Vagina (tissue), 2 donors: ENCODE data around the gene ADRM1. TPM values are rescaled to one million over a fixed set of nuclear protein-coding genes. Genes with fewer than 3 reads are reported as not detected.

Experiments used
- DNase-seq, 2 donors: peaks; one replicate each; pipeline ENCODE4 v3.0.0-alpha.2; 2017; ENCODE audit errors: extremely low spot score in 2 of 2
- H3K27ac ChIP-seq: fragments of 200-600 bp; sonication (generic); one replicate; pipeline ENCODE4 v1.5.1; 2019
- H3K27me3 ChIP-seq: fragments of 200-600 bp; sonication (generic); one replicate; pipeline ENCODE4 v1.5.1; 2019
- H3K36me3 ChIP-seq, 2 donors: fragments of 200-600 bp; sonication (generic); one replicate each; pipeline ENCODE4 v1.5.1; 2017 to 2019
- H3K4me1 ChIP-seq: fragments of 200-600 bp; sonication (generic); one replicate; pipeline ENCODE4 v1.5.1; 2019
- H3K4me3 ChIP-seq, 2 donors: fragments of 200-600 bp; sonication (generic); 1 replicate in 1 of 2; 2 replicates in 1 of 2; pipeline ENCODE4 v1.5.1; 2016 to 2019
- H3K9me3 ChIP-seq: fragments of 200-600 bp; sonication (generic); one replicate; pipeline ENCODE4 v1.5.1; 2019
- CTCF ChIP-seq, 3 experiments: fragments of 450-650 bp in 2 of 3; fragments of 200-600 bp in 1 of 3; sonication (generic) in 1 of 3; IDR thresholded peaks; one replicate each; pipeline ENCODE4 v1.5.1; 2017 to 2019; ENCODE audit warnings: antibody characterized with exemption in 3 of 3, mild to moderate bottlenecking in 2 of 3, moderate library complexity in 2 of 3
- POLR2A ChIP-seq, 2 donors: fragments of 450-650 bp; IDR thresholded peaks; one replicate each; pipeline ENCODE4 v1.6.1; 2017; ENCODE audit warnings: antibody characterized with exemption in 2 of 2, mild to moderate bottlenecking in 2 of 2, moderate library complexity in 2 of 2
- POLR2AphosphoS5 ChIP-seq, 2 donors: sonication (generic); formaldehyde crosslinking; IDR thresholded peaks; one replicate each; pipeline ENCODE4 v1.9.0; 2017; ENCODE audit warnings: antibody characterized with exemption in 2 of 2, mild to moderate bottlenecking in 2 of 2, low read depth in 1 of 2; ENCODE audit not compliant: insufficient read depth in 1 of 2
- intact Hi-C: fragments of 100-400 bp; cut with DNase I; formaldehyde crosslinking; loops from one replicate; pipeline ENCODE4 v1.15.1; 2023
- total RNA-seq: library from RNA; depleted of rRNA; stranded (reverse); fragments of >200 nt; gene quantifications from one replicate; pipeline ENCODE4 v1.2.3, GENCODE V29; 2016

The ADRM1 gene
- total RNA-seq, 1 donor from 2014 or later = 110 TPM

GRCh38 chr20:62269871-62270270, 32.9 kb upstream of the ADRM1 start:
- Histone ChIP-seq H3K27ac (no peak overlapping the region), H3K27me3 (no peaks in the 10 kb centered on the region), H3K4me3 (no peak overlapping the region), H3K9me3 (no peaks in the 10 kb centered on the region), H3K4me1 (peaks cover 8% of the 10 kb centered on the region), H3K36me3 (peaks cover 0 to 57% of the 10 kb centered on the region in 2 donors)
- no peak for DNase-seq
- intact Hi-C loops = no loop called here
- TF ChIP-seq POLR2AphosphoS5 (IDR thresholded peaks at IDR 0.05; ENCODE audit: insufficient read depth in 1 of 2, low read depth in 1 of 2) = no peak
- no peak for TF ChIP-seq CTCF (IDR thresholded peaks at IDR 0.05)
- no peak for TF ChIP-seq POLR2A (IDR thresholded peaks at IDR 0.05)

GRCh38 chr20:62272200-62272599, 30.6 kb upstream of the ADRM1 start:
- Histone ChIP-seq H3K4me1 (peaks cover 2% of the 10 kb centered on the region), H3K4me3 (no peak overlapping the region), H3K9me3 (no peaks in the 10 kb centered on the region), H3K27me3 (no peaks in the 10 kb centered on the region), H3K27ac (no peak overlapping the region), H3K36me3 (peaks cover 0 to 37% of the 10 kb centered on the region in 2 donors)
- TF ChIP-seq CTCF (IDR thresholded peaks at IDR 0.05) (no peak), POLR2AphosphoS5 (IDR thresholded peaks at IDR 0.05; ENCODE audit: insufficient read depth in 1 of 2, low read depth in 1 of 2) (no peak), POLR2A (IDR thresholded peaks at IDR 0.05) (no peak)
- DNase-seq = no peak
- intact Hi-C loops = no loop called here

GRCh38 chr20:62273416-62273815, 29.4 kb upstream of the ADRM1 start:
- DNase-seq = no peak

GRCh38 chr20:62274332-62274950, 28.4 kb upstream of the ADRM1 start:
- H3K4me1 ChIP-seq = no peaks in the 10 kb centered on the region
- TF ChIP-seq CTCF (IDR thresholded peaks at IDR 0.05) = no peak
- no peak for TF ChIP-seq POLR2A (IDR thresholded peaks at IDR 0.05)
- TF ChIP-seq POLR2AphosphoS5 (IDR thresholded peaks at IDR 0.05; ENCODE audit: insufficient read depth in 1 of 2, low read depth in 1 of 2) = no peak
- no peak overlapping the region for H3K27ac ChIP-seq
- H3K4me3 ChIP-seq = no peak overlapping the region
- no peak for DNase-seq
- no peaks in the 10 kb centered on the region for H3K27me3 ChIP-seq
- no peaks in the 10 kb centered on the region for H3K9me3 ChIP-seq
- H3K36me3 ChIP-seq = peaks cover 0 to 38% of the 10 kb centered on the region in 2 donors
- intact Hi-C loops = no loop called here

More at GRCh38 chr20:62273416-62273815, 29.4 kb upstream of the ADRM1 start:
- H3K27me3 ChIP-seq = no peaks in the 10 kb centered on the region
- TF ChIP-seq POLR2AphosphoS5 (IDR thresholded peaks at IDR 0.05; ENCODE audit: insufficient read depth in 1 of 2, low read depth in 1 of 2) = no peak
- TF ChIP-seq CTCF (IDR thresholded peaks at IDR 0.05) = no peak
- no peak for TF ChIP-seq POLR2A (IDR thresholded peaks at IDR 0.05)
- no peak overlapping the region for H3K27ac ChIP-seq
- H3K9me3 ChIP-seq = no peaks in the 10 kb centered on the region
- H3K4me1 ChIP-seq = no peaks in the 10 kb centered on the region
- peaks cover 0 to 37% of the 10 kb centered on the region in 2 donors for H3K36me3 ChIP-seq
- H3K4me3 ChIP-seq = no peak overlapping the region
- intact Hi-C loops = no loop called here

- no peaks in the 10 kb centered on the region for H3K9me3 ChIP-seq
- TF ChIP-seq POLR2AphosphoS5 (IDR thresholded peaks at IDR 0.05; ENCODE audit: insufficient read depth in 1 of 2, low read depth in 1 of 2) = no peak
- no peak for TF ChIP-seq POLR2A (IDR thresholded peaks at IDR 0.05)
- no peak for TF ChIP-seq CTCF (IDR thresholded peaks at IDR 0.05)
- no peak for DNase-seq
- H3K4me1 ChIP-seq = no peaks in the 10 kb centered on the region
- no peaks in the 10 kb centered on the region for H3K27me3 ChIP-seq
- no peak overlapping the region for H3K4me3 ChIP-seq
- intact Hi-C loops = no loop called here
- peaks cover 0 to 42% of the 10 kb centered on the region in 2 donors for H3K36me3 ChIP-seq
- no peak overlapping the region for H3K27ac ChIP-seq
Observed at GRCh38 chr20:62275219-62275618, 27.6 kb upstream of the ADRM1 start.
